Muscle of leg (tissue), 11 donors: ENCODE data around the gene PGM2L1. TPM values are rescaled to one million over a fixed set of nuclear protein-coding genes. Genes with fewer than 3 reads are reported as not detected.
A peak's percentile ranks its signal among the peaks of the same experiment; 100 is the strongest.

ENCODE experiments used
- DNase-seq: peaks from one replicate; pipeline ENCODE4 v3.0.0; 2013
- H3K27ac ChIP-seq: one replicate; pipeline ENCODE4 v1.5.1; 2013; ENCODE audit warnings: mild to moderate bottlenecking, low read length, control low read depth
- H3K27me3 ChIP-seq: one replicate; pipeline ENCODE4 v1.6.1; 2013; ENCODE audit warnings: low read length; ENCODE audit not compliant: control insufficient read depth, insufficient read depth
- H3K36me3 ChIP-seq: one replicate; pipeline ENCODE4 v1.6.1; 2013; ENCODE audit warnings: low read length; ENCODE audit not compliant: control insufficient read depth, insufficient read depth
- H3K4me1 ChIP-seq: one replicate; pipeline ENCODE4 v1.6.1; 2013; ENCODE audit warnings: low read length; ENCODE audit not compliant: control insufficient read depth, insufficient read depth
- H3K4me3 ChIP-seq: one replicate; pipeline ENCODE4 v1.5.1; 2013; ENCODE audit warnings: low read length, control low read depth
- H3K9me3 ChIP-seq: replicated peaks from 2 replicates; pipeline ENCODE4 v1.6.1; 2013; ENCODE audit warnings: low read depth, low read length; ENCODE audit not compliant: control insufficient read depth
- WGBS: methylation state at CpG from one replicate; pipeline ENCODE4 v1.1.5; 2013; ENCODE audit warnings: missing lambda C conversion rate; ENCODE audit not compliant: insufficient coverage; 5-methylcytosine and 5-hydroxymethylcytosine counted together
- polyA plus RNA-seq, 8 donors: library from polyadenylated mRNA; unstranded; fragments of 120-200 nt; gene quantifications; one replicate each; pipeline versions ENCODE4 v1.2.1 to v1.2.3, GENCODE V29; 2013; ENCODE audit warnings: inconsistent platforms in 1 of 8, low replicate concordance in 1 of 8; ENCODE audit not compliant: insufficient read length in 8 of 8, insufficient read depth in 1 of 8
- total RNA-seq: library from RNA; stranded (reverse); fragments of 120-200 nt; gene quantifications from one replicate; pipeline ENCODE4 v1.2.4, GENCODE V29; 2013

Gene PGM2L1
- total and polyA plus RNA-seq, 9 donors = 3.5 to 5.3 (median 4.4) TPM

DNA sequence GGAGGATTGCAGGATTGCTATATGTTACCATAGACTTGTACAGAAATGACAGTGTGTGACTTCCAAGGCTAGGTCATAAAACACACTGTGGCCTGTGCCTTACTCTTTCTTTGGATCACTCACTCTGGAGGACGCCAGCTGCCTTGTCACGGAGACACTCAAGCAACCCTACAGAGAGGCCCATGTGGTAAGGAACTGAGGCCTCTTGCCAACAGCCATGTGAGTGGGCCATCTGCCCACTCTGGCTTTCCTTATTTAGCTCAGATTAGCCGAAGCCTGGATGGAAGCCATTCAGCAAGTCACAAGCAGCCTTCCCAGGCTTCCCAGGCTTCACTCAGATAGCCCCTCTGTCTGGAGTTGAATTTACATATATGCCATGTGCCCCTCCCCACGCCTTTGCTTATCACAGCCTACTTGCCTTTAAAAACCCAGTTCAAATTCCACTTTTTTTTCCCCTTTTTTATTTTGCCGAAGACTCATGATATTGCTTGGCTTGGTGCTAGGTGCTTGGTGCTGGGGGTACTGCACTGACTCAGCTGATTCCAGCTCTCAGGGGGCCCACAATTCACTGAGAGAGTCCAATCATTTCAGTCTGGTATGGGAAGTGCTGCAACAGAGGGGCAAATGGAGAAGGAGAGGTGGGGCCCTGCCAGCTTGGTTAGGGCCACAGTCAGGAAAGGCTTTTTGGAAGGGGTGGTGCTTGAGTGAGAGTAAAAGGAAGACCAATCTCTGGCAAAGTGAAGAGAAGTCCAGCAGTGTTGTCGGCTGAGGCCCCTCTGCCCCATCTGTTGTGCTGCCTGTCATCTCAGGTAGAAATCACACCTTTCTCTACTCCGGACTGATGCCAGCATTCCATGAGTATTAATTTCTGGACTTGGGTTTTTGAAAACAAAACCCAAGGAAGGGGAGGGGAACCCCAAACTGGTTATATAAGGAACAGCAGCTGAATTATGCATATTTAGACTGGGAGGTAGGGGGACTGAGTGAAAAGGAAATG lies 72.3 kb downstream of the PGM2L1 start:
- 34% methylated on average over 3 of the region's 7 CpGs for WGBS
- Histone ChIP-seq H3K4me1 (peaks cover 14% of the 10 kb centered on the region), H3K36me3 (no peaks in the 10 kb centered on the region), H3K9me3 (no peaks in the 10 kb centered on the region), H3K4me3 (no peak overlapping the region), H3K27me3 (no peaks in the 10 kb centered on the region), H3K27ac (peak overlapping the region; percentile 76)
- DNase-seq = peak; percentile 90

DNA sequence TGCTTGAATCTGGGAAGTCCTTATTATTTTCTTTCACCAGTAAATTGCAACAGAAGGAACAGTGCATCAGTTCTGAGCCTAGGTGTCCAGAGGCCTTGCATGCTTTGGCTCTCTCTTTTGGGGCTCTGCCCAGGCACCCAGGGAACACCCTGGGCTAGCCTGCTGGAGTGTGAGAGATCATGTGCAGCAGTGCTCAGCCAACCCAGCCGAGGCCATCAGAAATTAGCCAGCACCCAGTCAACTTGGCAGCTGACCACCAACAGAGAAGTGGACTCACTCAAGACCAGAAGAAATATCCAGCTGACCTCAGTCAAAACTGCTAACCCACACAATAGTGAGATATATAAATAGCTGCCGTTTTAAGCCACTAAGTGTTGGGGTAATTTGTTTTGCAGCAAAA lies 75.6 kb downstream of the PGM2L1 start:
- H3K4me1 ChIP-seq = peaks cover 14% of the 10 kb centered on the region
- no peaks in the 10 kb centered on the region for H3K27me3 ChIP-seq
- no peak overlapping the region for H3K4me3 ChIP-seq
- DNase-seq = no peak
- no peak overlapping the region for H3K27ac ChIP-seq
- H3K9me3 ChIP-seq = no peaks in the 10 kb centered on the region
- no peaks in the 10 kb centered on the region for H3K36me3 ChIP-seq
- no CpG with 5 or more reads among the region's 2 CpGs for WGBS

DNA sequence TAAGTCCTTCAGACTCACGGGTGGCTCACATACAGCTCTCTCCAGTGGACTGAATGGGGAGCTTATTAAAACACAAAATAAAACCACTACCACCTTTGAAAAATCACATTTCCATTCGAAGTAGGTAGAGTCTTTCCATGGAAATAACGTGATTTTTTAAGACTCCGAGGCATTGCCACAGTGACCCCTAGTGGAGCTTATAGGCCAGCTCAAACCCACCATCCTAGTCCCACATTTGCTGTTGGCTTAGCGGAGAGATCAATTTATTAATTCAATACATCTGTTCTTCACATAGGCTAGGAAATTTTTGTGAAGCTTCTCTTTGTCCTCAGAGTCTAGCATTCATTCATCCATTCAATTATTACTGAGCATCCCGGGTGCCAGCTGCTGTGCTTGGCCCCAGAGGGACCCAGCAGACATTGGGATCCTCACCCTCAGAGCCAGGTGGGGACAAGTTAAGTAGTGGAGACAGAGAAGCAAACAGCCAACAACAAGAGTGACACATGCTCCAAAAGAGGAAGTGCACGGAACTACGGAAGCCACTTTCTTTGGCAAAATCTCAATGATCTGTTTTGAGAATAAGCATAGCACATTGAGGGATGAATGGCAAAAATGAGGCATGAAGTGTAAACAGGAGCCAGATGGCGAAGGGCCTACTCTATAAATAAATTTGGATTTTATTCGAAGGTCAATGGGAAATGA lies 76.6 kb downstream of the PGM2L1 start:
- Histone ChIP-seq H3K4me3 (no peak overlapping the region), H3K4me1 (peaks cover 14% of the 10 kb centered on the region), H3K36me3 (no peaks in the 10 kb centered on the region), H3K27me3 (no peaks in the 10 kb centered on the region), H3K27ac (no peak overlapping the region), H3K9me3 (peaks cover 3% of the 10 kb centered on the region)
- DNase-seq = peak; percentile 72
- 35% methylated on average over 4 of the region's 10 CpGs for WGBS

DNA sequence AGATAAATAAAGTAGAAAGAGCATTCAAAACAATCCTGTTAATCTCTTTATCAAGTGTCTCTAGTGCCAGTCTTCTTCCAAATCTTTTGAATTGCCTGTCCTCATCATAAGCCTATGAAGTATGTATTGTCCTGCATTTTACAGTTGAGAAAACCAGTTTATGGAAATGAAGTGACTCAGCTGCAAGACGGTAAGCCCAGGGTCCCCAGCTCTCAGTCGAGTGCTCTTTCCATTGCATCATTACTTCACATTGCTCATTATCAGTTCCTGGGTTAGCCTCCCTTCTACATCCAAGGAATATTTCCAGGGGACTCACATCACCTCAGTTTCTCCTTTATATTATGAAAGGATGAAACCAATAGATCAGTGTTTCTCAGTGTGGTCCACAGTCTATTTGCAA lies 77.7 kb downstream of the PGM2L1 start:
- peaks cover 6% of the 10 kb centered on the region for H3K4me1 ChIP-seq
- H3K36me3 ChIP-seq = no peaks in the 10 kb centered on the region
- H3K27me3 ChIP-seq = no peaks in the 10 kb centered on the region
- peaks cover 5% of the 10 kb centered on the region for H3K9me3 ChIP-seq
- H3K27ac ChIP-seq = no peak overlapping the region
- DNase-seq = no peak
- H3K4me3 ChIP-seq = no peak overlapping the region
- 67% methylated on average over 1 of the region's 2 CpGs for WGBS

DNA sequence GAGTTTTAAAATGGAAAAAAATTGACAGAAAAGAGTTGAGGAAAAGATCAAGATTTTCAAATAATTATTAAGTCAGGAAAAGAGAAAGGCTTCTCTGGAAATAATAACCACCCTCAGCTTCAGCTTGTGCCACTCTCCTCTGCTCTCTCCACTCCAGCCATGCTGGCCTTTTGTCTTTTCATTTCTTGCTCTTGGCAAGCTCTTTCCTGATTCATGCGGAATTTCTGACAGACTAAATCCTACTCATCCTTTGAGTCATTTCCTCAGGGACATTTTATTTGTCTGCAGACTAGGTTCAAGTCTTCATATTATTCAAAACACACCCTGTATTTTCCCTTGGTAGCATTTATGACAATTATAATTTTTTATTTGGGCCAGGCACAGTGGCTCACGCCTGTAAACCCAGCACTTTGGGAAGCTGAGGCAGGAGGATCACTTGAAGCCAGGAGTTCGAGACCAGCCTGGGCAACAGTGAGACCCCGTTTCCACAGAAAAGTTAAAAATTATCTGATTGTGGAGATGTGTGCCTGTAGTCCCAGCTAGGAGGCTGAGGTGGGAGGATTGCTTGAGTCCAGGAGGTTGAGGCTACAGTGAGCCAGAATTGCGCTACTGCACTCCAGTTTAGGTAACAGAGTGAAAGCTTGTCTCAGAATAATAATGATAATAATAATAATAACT lies 79.0 kb downstream of the PGM2L1 start:
- Histone ChIP-seq H3K27me3 (no peaks in the 10 kb centered on the region), H3K36me3 (no peaks in the 10 kb centered on the region), H3K27ac (no peak overlapping the region), H3K4me1 (peaks cover 2% of the 10 kb centered on the region), H3K4me3 (no peak overlapping the region), H3K9me3 (peaks cover 5% of the 10 kb centered on the region)
- WGBS = 39% methylated on average over 3 of the region's 5 CpGs
- DNase-seq = peak; percentile 83

DNA sequence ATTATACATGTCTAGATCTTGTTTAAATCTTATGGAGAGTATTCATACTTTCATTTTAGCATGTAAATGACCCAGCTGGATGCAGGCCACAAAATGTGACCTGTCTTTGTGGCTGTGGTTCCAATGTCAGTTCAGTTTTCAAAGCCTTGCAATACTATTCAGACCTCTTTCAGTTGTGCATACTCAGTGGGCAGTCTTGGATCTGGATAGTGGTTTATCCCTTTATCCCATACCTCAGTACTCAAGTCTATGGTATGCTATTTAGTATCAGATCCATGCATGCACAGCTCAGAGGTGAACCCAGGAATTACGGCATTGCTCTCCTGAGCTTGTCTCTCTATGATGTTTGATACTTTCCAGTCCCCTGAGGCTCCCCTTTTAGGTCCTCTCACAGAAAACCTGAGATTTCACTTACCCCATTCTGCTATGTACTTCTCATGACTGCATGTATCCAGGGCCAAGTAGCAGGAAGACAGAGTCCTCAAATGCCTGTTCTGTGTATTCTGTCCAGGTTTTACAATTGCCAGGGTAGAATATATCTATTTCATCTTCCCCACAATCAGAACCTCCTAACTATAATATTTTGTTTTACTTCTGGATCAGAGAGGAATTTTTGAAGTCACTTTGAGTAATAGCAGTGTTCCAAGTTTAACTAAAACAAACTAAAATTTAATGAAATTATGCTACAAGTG lies 79.8 kb downstream of the PGM2L1 start:
- H3K4me1 ChIP-seq = peaks cover 2% of the 10 kb centered on the region
- H3K4me3 ChIP-seq = no peak overlapping the region
- WGBS = 40% methylated on average over 1 of the region's 1 CpG
- no peaks in the 10 kb centered on the region for H3K27me3 ChIP-seq
- peaks cover 5% of the 10 kb centered on the region for H3K9me3 ChIP-seq
- no peaks in the 10 kb centered on the region for H3K36me3 ChIP-seq
- no peak overlapping the region for H3K27ac ChIP-seq
- DNase-seq = peak; percentile 27

DNA sequence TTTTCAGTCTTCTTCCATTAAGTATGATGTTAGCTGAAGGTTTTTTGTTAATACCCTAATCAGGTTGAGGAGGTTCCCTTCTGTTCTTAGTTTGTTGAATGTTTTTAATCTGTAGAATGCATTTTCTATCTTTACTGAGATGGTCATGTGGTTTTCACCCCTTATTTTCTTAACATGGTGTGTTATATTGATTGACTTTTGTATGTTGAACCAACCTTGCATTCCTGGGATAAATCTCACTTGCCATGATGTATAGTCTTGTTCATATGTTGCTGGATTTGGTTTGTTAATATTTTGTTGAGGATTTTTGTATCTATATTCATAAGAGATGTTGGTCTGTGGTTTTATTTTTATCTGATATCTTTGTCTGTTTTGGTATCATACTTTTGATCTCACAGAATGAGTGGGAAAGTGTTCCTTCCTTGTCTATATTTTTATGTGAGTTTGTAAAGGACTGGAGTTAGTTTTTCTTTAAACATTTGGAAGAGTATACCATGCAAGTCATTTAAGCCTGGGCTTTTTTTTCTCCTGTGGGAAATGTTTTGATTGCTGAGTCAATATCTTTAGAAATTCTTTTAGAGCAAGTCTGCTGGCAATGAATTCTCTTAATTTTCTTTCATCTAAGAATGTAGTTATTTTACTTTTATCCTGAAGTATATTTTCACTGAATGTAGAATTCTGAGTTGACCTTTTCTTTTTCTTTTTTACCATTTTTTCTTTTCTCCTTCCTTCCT lies 81.3 kb downstream of the PGM2L1 start:
- Histone ChIP-seq H3K4me3 (no peak overlapping the region), H3K27me3 (peaks cover 4% of the 10 kb centered on the region), H3K9me3 (peaks cover 6% of the 10 kb centered on the region), H3K27ac (no peak overlapping the region), H3K4me1 (no peaks in the 10 kb centered on the region), H3K36me3 (no peaks in the 10 kb centered on the region)
- DNase-seq = no peak

DNA sequence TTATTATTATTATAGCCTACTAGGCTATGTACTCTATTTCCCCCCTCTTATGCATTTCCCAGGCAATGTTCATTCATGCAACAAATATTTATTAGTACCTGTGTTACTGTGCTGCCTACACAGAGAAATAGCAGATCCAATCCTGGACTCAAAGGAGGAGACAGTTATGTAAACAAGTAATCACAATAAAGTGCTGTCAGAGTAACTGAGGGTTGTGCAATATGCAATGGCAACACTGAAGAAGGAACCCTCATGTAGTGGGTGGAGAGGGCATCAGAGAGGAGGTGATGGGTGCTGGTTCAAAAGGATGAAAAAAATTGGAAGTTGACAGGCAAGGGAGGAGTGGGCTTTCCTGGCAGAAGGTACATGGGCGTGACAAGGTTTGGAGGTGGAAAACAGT lies 85.9 kb downstream of the PGM2L1 start:
- Histone ChIP-seq H3K27ac (no peak overlapping the region), H3K36me3 (no peaks in the 10 kb centered on the region), H3K9me3 (peaks cover 5% of the 10 kb centered on the region), H3K4me3 (no peak overlapping the region), H3K4me1 (peaks cover 8% of the 10 kb centered on the region), H3K27me3 (peaks cover 20% of the 10 kb centered on the region)
- no peak for DNase-seq
- WGBS = 100% methylated on average over 1 of the region's 1 CpG

DNA sequence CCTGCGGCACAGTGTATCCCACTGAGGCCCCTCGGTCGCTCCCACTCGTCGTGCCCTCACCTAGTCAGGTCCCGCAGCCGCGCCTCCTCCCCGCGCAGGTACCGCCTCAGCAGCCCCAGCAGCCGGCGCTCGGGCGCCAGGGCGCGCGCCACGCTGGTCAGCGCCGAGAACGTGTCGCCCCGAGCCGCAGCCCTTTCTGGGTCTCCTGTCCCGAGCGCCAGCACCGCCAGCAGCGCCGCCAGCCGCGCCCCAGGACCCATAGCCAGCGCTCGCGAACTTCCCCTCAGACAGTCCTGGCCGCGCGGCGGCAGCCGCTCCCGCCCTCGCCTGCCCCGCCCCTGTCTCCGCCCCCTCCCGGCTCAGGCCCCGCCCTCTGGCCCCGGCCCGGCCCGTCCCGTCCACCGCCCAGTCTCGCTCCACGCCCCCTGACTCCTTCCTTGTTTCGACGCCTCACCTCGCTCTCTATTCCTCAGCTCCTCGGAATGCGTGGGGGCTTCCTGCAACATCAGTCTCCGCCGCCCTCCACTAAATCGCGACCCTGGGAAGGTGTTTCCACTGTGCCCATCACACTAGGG lies 86.8 kb downstream of the PGM2L1 start, which contains the start of gene P4HA3:
TSS of gene P4HA3 (minus strand) at position 289 of the 575 bp plus-strand sequence. CDS start at position 260, 29 bp downstream.
- peak; percentile 53 for DNase-seq

More for the DNA sequence above, 86.8 kb downstream of the PGM2L1 start, which contains the start of gene P4HA3:
- H3K27me3 ChIP-seq = peaks cover 22% of the 10 kb centered on the region
- H3K4me1 ChIP-seq = peaks cover 8% of the 10 kb centered on the region
- peaks cover 2% of the 10 kb centered on the region for H3K9me3 ChIP-seq
- H3K27ac ChIP-seq = no peak within 1 kb of the TSS
- no peaks in the 10 kb centered on the region for H3K36me3 ChIP-seq
- 2% methylated on average over 55 of the region's 62 CpGs for WGBS
- H3K4me3 ChIP-seq = peak within 1 kb of the TSS; percentile 21
